Measurements from ENCODE around the gene PADI4.
"Not testable (repeated sequence)": the region's sequence is repeated elsewhere in the genome, so short reads cannot be mapped to it uniquely, and the experiment has no call there.

PADI4 gene

GRCh38 chr1:17309426-17310067, 1.6 kb downstream of the PADI4 start:
- Histone ChIP-seq H3K27ac (no peak overlapping the region), H3K4me3 (no peak overlapping the region)

DNA sequence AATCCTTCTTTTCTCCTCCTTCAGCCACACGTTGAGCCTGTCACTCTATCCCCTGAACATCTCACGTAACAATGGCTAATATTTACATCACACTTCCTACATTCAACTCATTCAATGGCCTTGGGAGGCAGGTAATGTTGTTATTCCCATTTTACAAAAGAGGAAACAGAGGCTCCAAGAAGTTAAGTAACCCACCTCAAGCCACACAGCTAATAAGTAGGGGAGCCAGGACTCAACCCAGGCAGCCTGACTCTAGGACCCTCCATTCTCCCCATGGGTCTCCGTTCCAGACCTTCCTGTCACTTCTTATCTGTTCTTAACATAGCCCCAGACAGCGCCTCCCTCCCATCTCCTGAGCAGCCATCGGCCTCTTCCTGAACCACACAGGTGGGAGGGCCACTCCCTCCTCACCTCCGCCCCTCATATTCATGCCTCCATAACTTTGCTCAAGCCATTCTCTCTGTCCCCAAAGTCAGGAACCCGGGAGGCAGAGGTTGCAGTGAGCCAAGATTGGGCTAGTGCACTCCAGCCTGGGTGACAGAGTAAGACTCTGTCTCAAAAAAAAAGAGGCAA, 2.2 kb downstream of the PADI4 start:
- H3K4me3 ChIP-seq, result no peak overlapping the region
- no peak overlapping the region for H3K27ac ChIP-seq

DNA sequence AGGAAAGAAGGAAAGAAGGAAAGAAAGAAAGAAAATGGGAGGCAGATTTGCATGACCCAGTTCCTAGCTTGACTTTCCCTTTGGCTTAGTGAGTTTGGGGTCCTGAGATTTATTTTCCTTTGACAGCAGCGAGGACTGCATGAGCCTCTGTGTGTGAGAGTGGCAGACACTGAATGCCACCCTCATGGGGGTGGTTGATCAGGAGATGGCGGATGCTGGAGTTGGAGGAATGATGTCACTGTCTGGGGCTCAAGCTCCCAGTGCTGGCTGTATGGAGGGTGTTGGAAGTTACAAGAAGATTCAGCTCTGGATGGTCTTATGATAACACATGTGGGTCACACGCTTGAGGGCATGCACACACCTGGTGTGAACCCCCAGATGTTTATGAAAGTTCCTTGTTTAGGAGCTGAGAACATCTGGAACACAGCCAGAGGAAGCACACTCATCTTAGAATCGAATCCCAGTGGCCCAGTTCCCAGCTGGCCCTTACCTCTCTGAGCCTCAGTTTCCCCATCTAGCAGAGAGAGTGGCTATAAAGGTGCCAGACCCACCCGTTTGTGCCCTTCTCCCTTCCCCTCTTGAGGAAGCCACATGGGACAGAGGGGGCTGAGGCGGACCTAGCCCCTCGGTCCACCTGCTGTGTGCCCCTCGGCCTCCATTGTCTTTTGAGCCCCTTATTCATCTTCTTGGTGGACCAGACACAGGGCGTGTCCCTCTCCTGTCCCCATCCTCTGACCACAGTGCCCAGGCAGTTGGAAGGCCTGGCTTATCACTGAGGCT, 5.7 kb downstream of the PADI4 start:
- H3K4me3 ChIP-seq, result no peak overlapping the region
- H3K27ac ChIP-seq, result no peak overlapping the region

- H3K27ac ChIP-seq, result no peak overlapping the region
- H3K4me3 ChIP-seq, result no peak overlapping the region
Measured at GRCh38 chr1:17314491-17314971, 6.5 kb downstream of the PADI4 start.

GRCh38 chr1:17315542-17316130, 7.6 kb downstream of the PADI4 start:
- no peak overlapping the region for H3K4me3 ChIP-seq

GRCh38 chr1:17316704-17317103, 8.7 kb downstream of the PADI4 start:
- H3K27ac ChIP-seq, result no peak overlapping the region
- no peak overlapping the region for H3K4me3 ChIP-seq

More at GRCh38 chr1:17315542-17316130, 7.6 kb downstream of the PADI4 start:
- H3K27ac ChIP-seq, result no peak overlapping the region

GRCh38 chr1:17318262-17318661, 10.3 kb downstream of the PADI4 start:
- no peak overlapping the region for H3K4me3 ChIP-seq

GRCh38 chr1:17319561-17320350, 11.8 kb downstream of the PADI4 start:
- H3K4me3 ChIP-seq, result no peak overlapping the region
- no peak overlapping the region for H3K27ac ChIP-seq

More at GRCh38 chr1:17318262-17318661, 10.3 kb downstream of the PADI4 start:
- H3K27ac ChIP-seq, result no peak overlapping the region

- H3K4me3 ChIP-seq, H3K27ac ChIP-seq: not testable (repeated sequence)
Measured at GRCh38 chr1:17321857-17322390, 13.9 kb downstream of the PADI4 start.

DNA sequence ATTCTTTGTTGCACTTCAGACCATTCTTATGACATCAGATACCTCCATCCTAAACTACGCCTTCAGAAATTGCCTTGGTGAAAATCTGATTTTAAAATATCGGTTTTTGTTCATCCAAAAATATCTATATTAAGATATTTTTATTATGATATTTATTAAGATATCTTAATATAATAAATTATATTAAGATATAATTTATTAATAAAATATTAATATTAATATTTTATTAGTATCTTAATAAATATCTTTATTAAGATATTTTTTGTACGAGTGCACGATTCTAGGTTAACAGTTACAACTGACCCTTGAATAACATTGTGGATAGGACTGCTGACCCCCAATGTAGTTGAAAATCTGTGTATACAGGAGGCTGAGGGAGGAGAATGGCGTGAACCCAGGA, 20.9 kb downstream of the PADI4 start:
- H3K4me3 ChIP-seq, result no peak overlapping the region
- H3K27ac ChIP-seq, result no peak overlapping the region

DNA sequence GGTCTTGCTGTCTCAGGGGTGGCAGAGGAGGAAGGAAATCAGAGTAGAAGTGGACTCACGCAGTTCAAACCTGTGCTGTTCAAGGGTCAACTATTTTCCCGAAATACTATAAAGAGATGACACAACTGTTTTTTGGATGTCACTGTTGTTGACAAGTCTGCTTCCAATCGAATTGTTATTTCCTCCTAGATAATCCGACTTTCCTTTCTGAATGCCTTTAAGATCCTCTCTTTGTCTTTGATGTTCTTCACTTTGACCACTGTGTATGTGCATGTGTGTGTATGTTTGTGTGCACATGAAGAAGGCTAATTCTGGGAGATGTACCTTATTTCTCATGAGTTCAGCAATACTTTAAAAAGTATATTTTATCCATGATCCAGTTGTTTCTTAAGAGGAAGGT, 21.6 kb downstream of the PADI4 start:
- no peak overlapping the region for H3K27ac ChIP-seq
- no peak overlapping the region for H3K4me3 ChIP-seq

- no peak overlapping the region for H3K4me3 ChIP-seq
- no peak overlapping the region for H3K27ac ChIP-seq
Measured at GRCh38 chr1:17330856-17331255, 22.9 kb downstream of the PADI4 start.

- no peak overlapping the region for H3K27ac ChIP-seq
- no peak overlapping the region for H3K4me3 ChIP-seq
Measured at GRCh38 chr1:17333081-17333480, 25.1 kb downstream of the PADI4 start.

- H3K27ac ChIP-seq, result no peak overlapping the region
- H3K4me3 ChIP-seq, result no peak overlapping the region
Measured at GRCh38 chr1:17335821-17336710, 28.1 kb downstream of the PADI4 start.

DNA sequence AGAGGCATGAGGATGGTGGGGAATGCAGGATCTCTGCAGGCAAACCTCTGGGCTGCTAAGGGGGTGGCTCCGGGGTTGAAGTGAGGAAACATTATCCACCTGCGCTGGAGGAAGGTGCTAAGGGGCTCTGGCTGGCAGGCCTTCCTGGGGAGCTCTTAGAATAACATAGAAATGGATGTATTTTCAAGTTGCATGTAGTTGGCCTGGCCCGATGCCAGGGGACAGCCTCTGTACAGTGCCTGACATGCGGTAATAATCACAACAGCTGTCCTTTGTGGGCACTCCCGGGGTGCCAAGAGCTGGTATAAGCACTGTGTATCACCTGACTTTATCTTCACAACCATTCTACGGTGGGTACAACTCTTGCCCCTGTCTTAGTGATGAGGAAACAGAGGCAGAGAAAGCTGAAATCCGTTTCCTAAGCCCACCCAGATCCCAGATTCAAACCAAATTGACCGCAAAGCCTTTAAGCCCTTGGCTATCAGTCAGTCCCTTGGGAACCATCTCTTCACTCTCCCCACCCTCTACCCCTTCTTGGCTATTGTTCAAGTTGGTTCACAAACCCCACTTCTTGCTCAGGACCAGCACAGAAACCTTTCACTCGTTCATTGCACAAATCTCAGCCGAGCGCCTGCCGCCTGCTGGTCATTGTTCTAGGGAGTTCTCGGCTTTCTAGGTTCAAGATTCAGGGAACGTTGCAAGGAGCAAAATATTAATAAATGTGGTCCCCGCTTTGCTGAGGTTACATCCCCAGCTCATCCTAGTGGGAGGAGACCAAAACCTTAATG, 30.9 kb downstream of the PADI4 start:
- Histone ChIP-seq H3K27ac (no peak overlapping the region), H3K4me3 (no peak overlapping the region)

- no peak overlapping the region for H3K27ac ChIP-seq
Measured at GRCh38 chr1:17339521-17339920, 31.5 kb downstream of the PADI4 start.

DNA sequence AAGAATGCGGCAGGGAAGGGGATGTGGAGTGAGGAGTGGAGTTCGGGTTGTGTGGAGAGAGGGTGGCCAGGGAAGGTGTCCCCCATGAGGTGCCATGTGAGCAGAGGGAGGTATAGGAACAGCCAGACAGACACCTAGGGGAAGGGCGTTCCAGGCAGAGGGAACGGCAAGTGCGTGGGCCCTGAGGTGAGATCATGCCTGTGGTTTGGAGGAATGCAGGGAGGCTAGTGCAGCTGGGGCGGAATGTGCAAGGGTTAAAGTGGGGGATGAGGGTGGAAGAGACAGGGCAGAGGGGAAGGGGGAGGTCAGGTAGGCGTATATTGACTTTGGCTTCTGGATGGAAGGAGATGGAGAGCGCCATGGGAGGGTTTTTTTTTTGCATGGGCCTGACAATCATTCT, 32.4 kb downstream of the PADI4 start:
- no peak overlapping the region for H3K27ac ChIP-seq
- no peak overlapping the region for H3K4me3 ChIP-seq

More at GRCh38 chr1:17339521-17339920, 31.5 kb downstream of the PADI4 start:
- no peak overlapping the region for H3K4me3 ChIP-seq

DNA sequence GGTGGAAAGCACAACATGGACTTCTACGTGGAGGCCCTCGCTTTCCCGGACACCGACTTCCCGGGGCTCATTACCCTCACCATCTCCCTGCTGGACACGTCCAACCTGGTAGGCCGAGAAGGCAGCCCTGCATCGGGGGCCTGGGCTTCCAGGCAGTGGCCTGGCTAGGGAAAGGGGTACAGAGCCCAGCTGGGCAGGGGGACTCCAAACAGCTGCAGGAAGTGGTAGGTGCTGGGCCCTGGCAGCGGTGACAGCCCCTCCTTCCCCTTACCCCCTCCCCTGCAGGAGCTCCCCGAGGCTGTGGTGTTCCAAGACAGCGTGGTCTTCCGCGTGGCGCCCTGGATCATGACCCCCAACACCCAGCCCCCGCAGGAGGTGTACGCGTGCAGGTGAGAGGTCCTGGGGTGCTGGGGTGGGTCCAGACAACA, 34.0 kb downstream of the PADI4 start:
- H3K27ac ChIP-seq, result no peak overlapping the region
- H3K4me3 ChIP-seq, result no peak overlapping the region

All from skin epidermis (tissue), 12 donors.